ENCODE measurements around the gene TMEM269. TPM values are rescaled to one million over a fixed set of nuclear protein-coding genes. Genes with fewer than 3 reads are reported as not detected.

TMEM269 gene, protein sequence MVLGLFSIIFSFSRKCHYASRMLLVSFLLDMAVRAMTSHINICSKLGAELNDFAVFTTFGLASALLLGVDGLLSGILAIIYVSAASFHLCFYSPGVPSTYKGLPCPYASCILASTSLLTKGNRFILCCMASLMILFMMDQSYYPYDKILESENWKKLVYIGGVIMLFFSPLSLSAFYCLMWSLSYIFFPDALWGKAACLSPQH
- total RNA-seq = not detected
- long read RNA-seq, donor 1 = 0 reads
- long read RNA-seq, donor 2 = 0 reads

DNA sequence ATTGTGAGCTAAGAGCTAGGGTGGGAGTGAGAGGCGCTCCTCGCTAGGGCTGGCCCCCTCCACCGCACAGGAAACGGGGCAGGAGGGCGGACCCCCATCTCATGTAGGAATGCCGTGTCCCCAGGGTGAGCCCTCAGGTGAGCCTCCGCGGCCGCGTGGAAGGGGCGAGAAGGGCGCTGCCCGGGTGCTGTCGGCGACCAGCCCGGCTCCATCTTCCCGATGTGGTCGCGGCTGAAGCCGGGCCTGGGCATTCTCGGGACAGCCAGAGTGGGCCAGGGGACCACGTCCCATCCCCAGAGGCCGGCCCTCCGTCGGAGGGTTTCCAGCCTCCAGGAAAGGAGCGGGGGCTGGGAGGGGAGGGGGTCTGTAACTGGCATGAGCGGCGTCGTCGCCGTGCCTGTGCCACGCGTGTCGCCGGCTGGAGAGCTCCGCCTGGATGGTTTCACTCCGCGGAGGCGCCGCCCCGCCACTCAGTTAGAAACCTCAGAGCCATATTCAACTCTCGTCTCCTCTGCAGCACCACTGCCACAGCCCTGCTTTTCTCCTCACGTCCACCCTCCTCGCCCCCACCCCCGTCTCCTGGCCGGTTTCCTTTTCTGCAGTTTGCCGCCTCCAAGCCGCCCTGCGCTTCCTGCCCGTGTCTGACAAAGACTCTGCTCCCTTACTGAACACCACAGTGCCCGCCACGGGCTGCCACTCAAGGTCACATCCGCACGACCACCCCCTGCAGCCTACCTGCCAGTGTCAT is at the start of gene TMEM269:
TMEM269 (plus strand) TSS at position 46 of the 748 bp plus-strand sequence. CDS start 4,903 bp downstream, outside the sequence.
- Histone ChIP-seq H3K4me3 (no peak within 1 kb of the TSS), H3K4me1 (ENCODE audit: low read depth) (peaks cover 3% of the 10 kb centered on the region), H3K9me3 (no peaks in the 10 kb centered on the region), H3K36me3 (ENCODE audit: low read depth) (no peaks in the 10 kb centered on the region)
- intact Hi-C loops (cut with DNase I, micrococcal nuclease) = no loop called here
- DNase-seq (peak; percentile 16 to 55 (median 44)), ATAC-seq (peak; percentile 55)
- no peak for TF ChIP-seq CTCF (IDR thresholded peaks at IDR 0.05)

GRCh38 chr1:42735056-42735455 is 49.7 kb upstream of the TMEM269 start:
- Histone ChIP-seq H3K36me3 (ENCODE audit: low read depth) (no peaks in the 10 kb centered on the region), H3K4me3 (no peak overlapping the region), H3K4me1 (ENCODE audit: low read depth) (peaks cover 18% of the 10 kb centered on the region), H3K9me3 (no peaks in the 10 kb centered on the region)
- ATAC-seq (no peak), DNase-seq (peak in 1 of 3 donors; percentile 34)
- TF ChIP-seq CTCF (IDR thresholded peaks at IDR 0.05) = no peak
- intact Hi-C loops (cut with DNase I, micrococcal nuclease) = no loop called here

- Histone ChIP-seq H3K4me3 (no peak overlapping the region), H3K9me3 (no peaks in the 10 kb centered on the region), H3K4me1 (ENCODE audit: low read depth) (peaks cover 20% of the 10 kb centered on the region), H3K36me3 (ENCODE audit: low read depth) (no peaks in the 10 kb centered on the region)
- DNase-seq (peak in 1 of 3 donors; percentile 67), ATAC-seq (peak; percentile 82)
- TF ChIP-seq CTCF (IDR thresholded peaks at IDR 0.05) = no peak
- intact Hi-C loops (cut with DNase I, micrococcal nuclease) = no loop called here
Observed at GRCh38 chr1:42735477-42736105, 49.2 kb upstream of the TMEM269 start.

DNA sequence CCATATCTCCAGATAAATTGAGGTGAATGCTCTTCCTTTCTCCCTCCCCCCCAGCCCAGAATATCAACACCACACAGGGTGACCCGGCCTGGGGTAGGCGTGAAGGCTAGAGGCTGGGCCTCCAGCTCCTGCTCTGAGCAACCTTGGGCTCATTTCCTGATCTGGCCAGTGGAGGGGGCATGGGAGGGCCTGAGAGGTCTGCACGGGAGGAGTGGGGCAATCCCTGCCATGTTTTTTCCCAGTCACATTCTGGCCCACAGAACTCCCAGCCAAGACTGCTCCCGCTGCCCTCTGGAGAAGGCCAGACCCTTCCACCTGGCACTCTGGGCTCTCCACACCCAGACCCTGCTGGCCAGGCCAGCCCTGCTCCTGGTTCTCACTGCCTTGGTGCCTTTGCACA is 48.6 kb upstream of the TMEM269 start:
- no peaks in the 10 kb centered on the region for H3K36me3 ChIP-seq (ENCODE audit: low read depth)
- peaks cover 16% of the 10 kb centered on the region for H3K4me1 ChIP-seq (ENCODE audit: low read depth)
- no peaks in the 10 kb centered on the region for H3K9me3 ChIP-seq
- intact Hi-C loops (cut with DNase I, micrococcal nuclease) = no loop called here
- ATAC-seq = peak; percentile 81
- DNase-seq = peak in 2 of 3 donors; percentile 68 to 82
- no peak overlapping the region for H3K4me3 ChIP-seq
- no peak for TF ChIP-seq CTCF (IDR thresholded peaks at IDR 0.05)

- intact Hi-C loops (cut with DNase I, micrococcal nuclease) = no loop called here
- Histone ChIP-seq H3K36me3 (ENCODE audit: low read depth) (no peaks in the 10 kb centered on the region), H3K4me3 (no peak overlapping the region), H3K9me3 (no peaks in the 10 kb centered on the region), H3K4me1 (ENCODE audit: low read depth) (peaks cover 14% of the 10 kb centered on the region)
- no peak for DNase-seq
- no peak for TF ChIP-seq CTCF (IDR thresholded peaks at IDR 0.05)
- ATAC-seq = no peak
Observed at GRCh38 chr1:42736571-42737200, 48.1 kb upstream of the TMEM269 start.
